OCI-LY7 (cell line): ENCODE measurements around the gene IL32.

ENCODE experiments used
- CTCF ChIP-seq: fragments of 200-600 bp; sonication (generic); conservative IDR thresholded peaks from 2 replicates; pipeline ENCODE4 v1.5.1; 2014; ENCODE audit warnings: mild to moderate bottlenecking, antibody characterized with exemption, low read length, moderate library complexity, mixed read lengths
- EZH2phosphoT487 ChIP-seq: fragments of 200-600 bp; sonication (generic); IDR thresholded peaks from 2 replicates; pipeline ENCODE4 v1.6.1; 2018; ENCODE audit warnings: low read depth, borderline replicate concordance, mild to moderate bottlenecking, mixed run types, antibody characterized with exemption, low read length, moderate library complexity, mixed read lengths

- no peak for TF ChIP-seq CTCF
- TF ChIP-seq EZH2phosphoT487: no peak
Observed at GRCh38 chr16:3050487-3050886, 15.0 kb upstream of the IL32 start.
